ENCODE measurements around the gene TRPV6.
A peak's percentile ranks its signal among the peaks of the same experiment; 100 is the strongest.

Gene TRPV6

GRCh38 chr7:142853739-142854371 is 31.7 kb downstream of the TRPV6 start:
- DNase-seq (ENCODE audit: low spot score), result peak; percentile 62

DNA sequence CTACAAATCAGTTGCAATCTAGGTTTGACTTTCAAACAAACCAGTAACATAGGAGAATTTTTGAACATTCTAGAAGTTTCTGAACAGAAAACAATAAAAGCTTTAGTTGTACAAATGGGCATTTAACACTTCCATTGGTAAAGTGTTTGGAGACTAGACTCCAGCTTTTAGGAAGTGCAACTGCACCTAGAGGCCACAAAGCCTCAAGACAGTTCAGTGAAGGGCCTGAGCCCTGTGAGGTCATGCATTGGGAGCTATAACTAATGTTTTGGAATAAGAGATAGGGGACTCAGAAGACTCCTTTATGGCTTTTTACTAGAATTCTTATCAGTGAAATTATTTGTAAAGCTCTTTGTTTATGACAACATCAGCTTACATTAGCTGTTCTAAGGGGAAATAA is 33.6 kb downstream of the TRPV6 start:
- no peak for DNase-seq (ENCODE audit: low spot score)

DNA sequence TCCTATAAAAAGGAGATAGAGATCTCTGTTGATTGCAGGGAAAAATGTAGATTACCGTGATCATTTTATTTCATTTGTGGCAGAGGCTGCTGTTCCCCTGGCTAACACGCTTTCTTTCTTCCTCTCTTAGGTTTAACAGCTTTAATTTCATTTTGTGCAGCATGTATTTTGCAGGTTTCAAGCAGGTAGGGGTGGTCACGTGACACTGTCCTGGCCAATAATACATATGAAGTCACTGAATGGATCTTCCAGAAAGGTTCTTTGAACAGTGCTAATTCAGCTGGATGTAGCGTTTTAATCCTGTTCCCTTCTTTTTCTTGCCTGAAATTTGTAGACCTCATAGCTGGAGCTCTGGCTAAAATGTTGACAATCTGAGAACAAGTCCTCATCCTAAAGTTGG is 34.3 kb downstream of the TRPV6 start:
- no peak for DNase-seq (ENCODE audit: low spot score)

DNA sequence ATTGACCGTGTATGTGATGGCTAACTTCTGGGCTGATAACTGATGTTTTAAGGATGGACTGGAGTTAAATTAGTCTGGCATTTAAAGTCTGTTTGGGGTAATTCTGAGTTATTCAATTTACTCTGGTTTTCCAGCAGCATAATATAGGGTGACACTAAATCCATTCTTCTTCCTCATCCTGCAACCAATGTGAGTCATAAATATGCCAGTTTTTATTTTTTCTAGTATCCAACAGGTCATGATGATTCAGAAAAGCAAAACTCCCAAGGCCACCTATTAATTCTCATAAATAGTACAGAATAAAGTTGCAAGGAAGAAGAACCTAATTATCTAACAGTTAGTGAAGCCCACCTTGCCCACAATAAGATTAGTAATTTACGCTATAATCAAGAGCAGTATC is 38.2 kb downstream of the TRPV6 start:
- no peak for DNase-seq (ENCODE audit: low spot score)

DNA sequence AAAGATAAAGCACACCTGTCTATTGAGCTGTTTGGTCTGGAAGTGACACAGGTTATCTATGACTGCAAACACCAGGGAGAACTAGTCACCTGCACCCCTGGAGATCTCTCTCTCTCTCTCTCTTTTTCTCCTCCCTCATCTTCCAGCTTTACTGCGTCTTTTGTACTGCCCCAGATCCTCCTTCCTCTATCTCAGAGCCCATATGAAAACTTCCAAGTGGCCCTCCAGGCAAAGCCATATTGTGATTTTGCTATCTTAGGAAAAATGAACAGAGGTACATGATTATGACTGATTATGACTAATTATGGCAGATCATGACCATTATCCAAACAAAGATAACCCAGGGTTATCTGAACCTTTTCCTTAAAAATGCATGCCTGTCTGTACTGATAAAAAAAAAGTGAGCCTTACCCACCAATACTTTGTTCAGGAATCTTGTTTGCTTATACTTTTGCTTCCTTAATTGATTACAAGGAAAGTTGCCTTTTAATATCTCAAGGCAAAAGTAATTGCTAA is 43.2 kb downstream of the TRPV6 start:
- DNase-seq (ENCODE audit: low spot score), result no peak

GRCh38 chr7:142838461-142839213 is 46.9 kb downstream of the TRPV6 start:
- no peak for DNase-seq (ENCODE audit: low spot score)

- DNase-seq (ENCODE audit: low spot score), result no peak
Measured at GRCh38 chr7:142836426-142836825, 49.1 kb downstream of the TRPV6 start.

GRCh38 chr7:142835487-142835886 is 50.1 kb downstream of the TRPV6 start:
- DNase-seq (ENCODE audit: low spot score), result no peak

GRCh38 chr7:142833174-142834048 is 52.1 kb downstream of the TRPV6 start:
- no peak for DNase-seq (ENCODE audit: low spot score)

DNA sequence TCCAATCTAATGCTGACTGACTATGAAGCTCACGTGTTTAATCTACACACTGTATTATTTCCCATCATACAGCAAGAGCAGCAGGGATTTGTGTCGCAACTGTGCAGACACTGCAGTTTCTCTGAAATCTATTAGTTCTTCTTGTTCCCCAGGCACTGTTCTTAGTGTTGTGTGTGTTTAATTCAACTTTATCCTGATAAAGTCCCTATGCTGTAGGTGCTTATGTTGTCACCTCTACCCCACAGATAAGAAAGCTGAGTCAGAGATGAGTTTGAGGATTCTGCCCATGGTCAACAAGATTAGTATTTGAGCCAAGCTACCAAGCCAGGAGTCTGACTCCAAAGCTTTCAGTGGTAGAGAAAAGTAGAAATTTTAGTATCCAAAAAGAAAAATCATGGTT is 53.1 kb downstream of the TRPV6 start:
- DNase-seq (ENCODE audit: low spot score), result no peak

DNA sequence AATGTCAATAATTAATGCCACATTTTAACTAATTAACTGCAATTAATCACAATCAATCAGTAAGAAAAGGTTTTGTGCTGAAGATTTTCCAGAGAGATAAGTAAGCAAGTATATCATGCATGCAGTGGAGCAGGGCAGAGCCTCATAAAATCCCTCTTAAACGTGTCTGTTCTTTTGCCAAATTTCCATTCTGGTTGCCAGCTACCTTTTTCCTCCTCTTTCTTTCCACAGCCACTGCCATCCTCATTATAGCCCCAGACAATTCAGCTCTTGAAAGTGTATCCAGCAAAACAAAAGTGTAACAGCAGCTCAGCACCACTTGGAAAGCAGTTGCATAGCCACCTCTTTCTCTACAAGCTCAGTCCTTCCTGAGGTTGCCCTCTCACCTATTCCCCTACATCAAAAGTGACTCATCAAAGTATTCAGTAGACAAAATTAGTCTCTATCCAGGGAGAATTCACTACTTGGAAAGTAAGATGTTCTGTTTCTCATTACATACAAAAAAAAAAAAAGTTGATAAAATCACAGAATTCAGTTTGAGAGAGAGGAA is 57.5 kb downstream of the TRPV6 start:
- no peak for DNase-seq (ENCODE audit: low spot score)

DNA sequence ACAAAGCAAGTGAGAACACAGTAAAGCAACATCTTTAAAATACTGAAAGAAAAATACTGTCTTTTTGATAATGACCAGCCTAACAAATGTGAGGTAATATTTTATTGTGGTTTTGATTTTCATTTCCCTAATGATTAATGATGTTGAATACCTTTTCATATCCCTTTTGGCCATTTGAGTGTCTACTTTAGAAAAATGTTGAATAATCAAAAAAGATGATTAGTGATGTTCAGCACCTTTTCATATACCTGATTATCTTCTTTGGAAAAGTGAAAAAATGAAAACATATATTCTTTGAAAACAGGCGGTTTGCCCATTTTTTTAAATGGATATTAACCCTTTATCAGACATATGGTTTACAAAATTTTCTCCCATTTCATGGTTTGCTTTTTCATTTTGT is 62.8 kb downstream of the TRPV6 start:
- no peak for DNase-seq (ENCODE audit: low spot score)
